Endodermal cell (in vitro differentiated cells): ENCODE data around the gene WSB1. TPM values are rescaled to one million over a fixed set of nuclear protein-coding genes. Genes with fewer than 3 reads are reported as not detected.
A peak's percentile ranks its signal among the peaks of the same experiment; 100 is the strongest.
"Not testable (repeated sequence)": the region's sequence is repeated elsewhere in the genome, so short reads cannot be mapped to it uniquely, and the experiment has no call there.

Experiments used
- DNase-seq: peaks from one replicate; pipeline ENCODE4 v3.0.0-alpha.2; 2017
- H3K27ac ChIP-seq: 2 replicates; pipeline ENCODE4 v1.5.1; 2013; ENCODE audit warnings: mild to moderate bottlenecking, low read depth, low read length, moderate library complexity
- H3K27me3 ChIP-seq: 2 replicates; pipeline ENCODE4 v1.6.1; 2013; ENCODE audit warnings: mild to moderate bottlenecking, low read length, moderate library complexity; ENCODE audit not compliant: insufficient read depth, control insufficient read depth, poor library complexity, severe bottlenecking
- H3K36me3 ChIP-seq: 2 replicates; pipeline ENCODE4 v1.7.0; 2013; ENCODE audit warnings: mild to moderate bottlenecking, low read length, moderate library complexity; ENCODE audit not compliant: control insufficient read depth, insufficient read depth
- H3K4me1 ChIP-seq: one replicate; pipeline ENCODE4 v1.7.0; 2013; ENCODE audit warnings: low read length; ENCODE audit not compliant: control insufficient read depth, insufficient read depth
- H3K4me3 ChIP-seq: 2 replicates; pipeline ENCODE4 v1.5.1; 2013; ENCODE audit warnings: mild to moderate bottlenecking, low read length, moderate library complexity
- H3K9ac ChIP-seq: 2 replicates; pipeline ENCODE4 v1.6.1; 2013; ENCODE audit warnings: mild to moderate bottlenecking, low read length, moderate library complexity; ENCODE audit not compliant: poor library complexity, severe bottlenecking; ENCODE audit errors: extremely low read depth
- H3K9me3 ChIP-seq: 2 replicates; pipeline ENCODE4 v1.6.1; 2013; ENCODE audit warnings: mild to moderate bottlenecking, low read length, moderate library complexity; ENCODE audit not compliant: control insufficient read depth
- H3K27ac Mint-ChIP-seq: 2 replicates; pipeline ENCODE4 v1.8.0; 2020; ENCODE audit warnings: mixed read lengths
- H3K27me3 Mint-ChIP-seq: 2 replicates; pipeline ENCODE4 v1.8.0; 2021; ENCODE audit warnings: mild to moderate bottlenecking, mixed read lengths; ENCODE audit not compliant: insufficient read depth
- H3K36me3 Mint-ChIP-seq: 2 replicates; pipeline ENCODE4 v1.8.0; 2020; ENCODE audit warnings: low read depth, mixed read lengths
- H3K4me1 Mint-ChIP-seq: 2 replicates; pipeline ENCODE4 v1.8.0; 2020; ENCODE audit warnings: mixed read lengths
- H3K4me3 Mint-ChIP-seq: 2 replicates; pipeline ENCODE4 v1.8.0; 2020; ENCODE audit warnings: mild to moderate bottlenecking, moderate library complexity, mixed read lengths
- H3K9me3 Mint-ChIP-seq: 2 replicates; pipeline ENCODE4 v1.8.0; 2020; ENCODE audit warnings: mild to moderate bottlenecking, mixed read lengths
- CTCF ChIP-seq: fragments of 200-600 bp; sonication (generic); conservative IDR thresholded peaks from 2 replicates; pipeline ENCODE4 v1.5.0; 2021; ENCODE audit warnings: antibody characterized with exemption, mild to moderate bottlenecking
- WGBS, 2 experiments: methylation state at CpG; one replicate each; pipeline versions ENCODE4 v1.1.5 to v1.1.7; 2013; ENCODE audit warnings: missing lambda C conversion rate in 2 of 2, mixed read lengths in 1 of 2; ENCODE audit not compliant: insufficient coverage in 1 of 2, insufficient read length in 1 of 2; 5-methylcytosine and 5-hydroxymethylcytosine counted together
- total RNA-seq, 2 donors: library from RNA; stranded (reverse); fragmentation: NEBNext Ultra II Directional in 1 of 2; extraction: Animal tissue kit (Norgen Biotek cat#: 25700) in 1 of 2; gene quantifications; 2 replicates in 1 of 2; 3 replicates in 1 of 2; pipeline ENCODE4 v1.2.1, GENCODE V29; 2021

WSB1 gene
- total RNA-seq, 2 donors from 2014 or later: 236 to 270 TPM

GRCh38 chr17:27327397-27327796 is 33.5 kb downstream of the WSB1 start:
- no peak for TF ChIP-seq CTCF
- 95% methylated on average over 4 to 7 of the region's 7 CpGs for WGBS, 2 experiments
- Mint-ChIP-seq H3K27ac (no peak overlapping the region), H3K36me3 (no peaks in the 10 kb centered on the region), H3K4me3 (no peak overlapping the region), H3K9me3 (no peaks in the 10 kb centered on the region), H3K4me1 (peaks cover 21% of the 10 kb centered on the region), H3K27me3 (no peaks in the 10 kb centered on the region)
- Histone ChIP-seq H3K4me1 (no peaks in the 10 kb centered on the region), H3K27ac (no peak overlapping the region), H3K4me3 (no peak overlapping the region), H3K36me3 (no peaks in the 10 kb centered on the region), H3K9ac (no peak overlapping the region), H3K9me3 (no peaks in the 10 kb centered on the region), H3K27me3 (no peaks in the 10 kb centered on the region)
- no peak for DNase-seq

GRCh38 chr17:27327871-27328270 is 34.0 kb downstream of the WSB1 start:
- Mint-ChIP-seq H3K9me3 (no peaks in the 10 kb centered on the region), H3K4me1 (peaks cover 24% of the 10 kb centered on the region), H3K27me3 (no peaks in the 10 kb centered on the region), H3K36me3 (no peaks in the 10 kb centered on the region), H3K27ac (no peak overlapping the region), H3K4me3 (no peak overlapping the region)
- no peak for TF ChIP-seq CTCF
- Histone ChIP-seq H3K27ac (no peak overlapping the region), H3K27me3 (no peaks in the 10 kb centered on the region), H3K36me3 (no peaks in the 10 kb centered on the region), H3K4me1 (no peaks in the 10 kb centered on the region), H3K9ac (no peak overlapping the region), H3K4me3 (no peak overlapping the region), H3K9me3 (no peaks in the 10 kb centered on the region)
- DNase-seq: no peak
- 92 to 97% methylated on average over 4 of the region's 4 CpGs for WGBS, 2 experiments

GRCh38 chr17:27328686-27329085 is 34.8 kb downstream of the WSB1 start:
- not testable (repeated sequence) for H3K36me3 ChIP-seq, H3K9me3 Mint-ChIP-seq, H3K27me3 Mint-ChIP-seq, H3K27ac Mint-ChIP-seq, H3K27ac ChIP-seq, DNase-seq, H3K4me1 ChIP-seq, H3K4me3 Mint-ChIP-seq, H3K36me3 Mint-ChIP-seq, H3K9me3 ChIP-seq, H3K9ac ChIP-seq, H3K27me3 ChIP-seq, H3K4me3 ChIP-seq
- H3K4me1 Mint-ChIP-seq: peaks cover 18% of the 10 kb centered on the region
- WGBS, 2 experiments: 74 to 100% methylated on average over 6 to 9 of the region's 9 CpGs

- WGBS, 2 experiments: 92 to 100% methylated on average over 2 to 8 of the region's 8 CpGs
- Histone ChIP-seq H3K27ac (no peak overlapping the region), H3K36me3 (no peaks in the 10 kb centered on the region), H3K4me1 (no peaks in the 10 kb centered on the region), H3K27me3 (no peaks in the 10 kb centered on the region), H3K9ac (no peak overlapping the region), H3K9me3 (no peaks in the 10 kb centered on the region), H3K4me3 (no peak overlapping the region)
- Mint-ChIP-seq H3K4me3 (no peak overlapping the region), H3K27ac (no peak overlapping the region), H3K36me3 (no peaks in the 10 kb centered on the region), H3K9me3 (no peaks in the 10 kb centered on the region), H3K4me1 (peaks cover 22% of the 10 kb centered on the region), H3K27me3 (no peaks in the 10 kb centered on the region)
- DNase-seq: peak; percentile 44
- no peak for TF ChIP-seq CTCF
Observed at GRCh38 chr17:27329146-27329805, 35.4 kb downstream of the WSB1 start.
